ENCODE results near the gene ANO10.
"Not testable (repeated sequence)": the region's sequence is repeated elsewhere in the genome, so short reads cannot be mapped to it uniquely, and the experiment has no call there.

The ANO10 gene

DNA sequence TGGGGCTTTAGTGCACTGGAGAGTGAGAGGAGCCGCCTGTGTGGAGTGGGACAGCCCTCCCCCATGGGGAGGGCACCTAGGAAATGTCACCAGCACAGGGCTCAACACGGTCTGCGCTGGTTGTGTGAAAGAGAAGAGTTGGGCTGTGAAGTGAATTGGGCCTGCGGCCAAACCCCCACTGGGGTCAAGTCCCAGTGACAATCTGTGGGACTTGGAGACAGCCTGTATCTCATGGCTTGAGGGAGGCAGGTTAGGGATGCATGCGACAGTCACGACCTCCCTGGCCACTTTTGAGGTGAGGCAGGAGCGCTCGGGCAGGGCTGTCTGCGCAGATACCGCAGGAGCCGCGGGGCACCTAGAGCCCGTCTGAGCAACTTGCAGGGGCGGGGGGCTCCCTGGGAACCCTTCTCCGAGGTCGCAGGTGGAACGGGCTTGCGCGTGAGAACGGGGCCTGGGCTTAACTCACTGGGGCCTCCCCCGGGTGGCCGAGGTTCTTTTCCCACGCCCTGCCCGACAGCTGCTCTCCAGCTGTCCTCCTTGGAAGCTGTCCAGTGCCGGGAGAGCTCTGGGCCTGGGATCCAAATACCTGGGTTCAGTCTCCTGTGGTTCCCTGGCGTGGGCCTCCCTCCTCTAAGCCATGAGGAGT is 258.1 kb downstream of the ANO10 start:
- peaks cover 19% of the 10 kb centered on the region for H3K36me3 ChIP-seq (ENCODE audit: insufficient read depth, insufficient read length, low read length)
- no peak overlapping the region for H3K9ac ChIP-seq (ENCODE audit: insufficient read length, low read depth)
- no peak for TF ChIP-seq YY1 (IDR thresholded peaks at IDR 0.05; ENCODE audit: insufficient read depth, insufficient read length)
- no peak for TF ChIP-seq ZNF274 (IDR thresholded peaks at IDR 0.05; ENCODE audit: low read depth, low read length)
- TF ChIP-seq SUZ12 (IDR thresholded peaks at IDR 0.05; ENCODE audit: extremely low read depth, insufficient read depth, insufficient read length), result no peak
- H3K4me3 ChIP-seq (ENCODE audit: insufficient read length, low read depth), result no peak overlapping the region
- no peak for DNase-seq (ENCODE audit: low read depth, low spot score)
- H3K27me3 ChIP-seq (ENCODE audit: insufficient read depth, insufficient read length), result no peaks in the 10 kb centered on the region
- H3K4me1 ChIP-seq (ENCODE audit: insufficient read depth, insufficient read length), result peaks cover 10% of the 10 kb centered on the region
- no peaks in the 10 kb centered on the region for H3K9me3 ChIP-seq (ENCODE audit: insufficient read depth, low read length)

GRCh38 chr3:43362961-43363360 is 258.9 kb downstream of the ANO10 start:
- no peak overlapping the region for H3K9ac ChIP-seq (ENCODE audit: insufficient read length, low read depth)
- TF ChIP-seq YY1 (IDR thresholded peaks at IDR 0.05; ENCODE audit: insufficient read depth, insufficient read length), result no peak
- no peak for TF ChIP-seq ZNF274 (IDR thresholded peaks at IDR 0.05; ENCODE audit: low read depth, low read length)
- no peak for TF ChIP-seq SUZ12 (IDR thresholded peaks at IDR 0.05; ENCODE audit: extremely low read depth, insufficient read depth, insufficient read length)
- H3K9me3 ChIP-seq (ENCODE audit: insufficient read depth, low read length), result no peaks in the 10 kb centered on the region
- peaks cover 19% of the 10 kb centered on the region for H3K36me3 ChIP-seq (ENCODE audit: insufficient read depth, insufficient read length, low read length)
- no peaks in the 10 kb centered on the region for H3K27me3 ChIP-seq (ENCODE audit: insufficient read depth, insufficient read length)
- H3K4me3 ChIP-seq (ENCODE audit: insufficient read length, low read depth), result no peak overlapping the region
- no peak for DNase-seq (ENCODE audit: low read depth, low spot score)
- H3K4me1 ChIP-seq (ENCODE audit: insufficient read depth, insufficient read length), result peaks cover 10% of the 10 kb centered on the region

- H3K27me3 ChIP-seq (ENCODE audit: insufficient read depth, insufficient read length), result no peaks in the 10 kb centered on the region
- no peak for TF ChIP-seq SUZ12 (IDR thresholded peaks at IDR 0.05; ENCODE audit: extremely low read depth, insufficient read depth, insufficient read length)
- TF ChIP-seq YY1 (IDR thresholded peaks at IDR 0.05; ENCODE audit: insufficient read depth, insufficient read length), result no peak
- TF ChIP-seq ZNF274 (IDR thresholded peaks at IDR 0.05; ENCODE audit: low read depth, low read length), result no peak
- H3K9me3 ChIP-seq (ENCODE audit: insufficient read depth, low read length), result no peaks in the 10 kb centered on the region
- DNase-seq (ENCODE audit: low read depth, low spot score), result no peak
- peaks cover 10% of the 10 kb centered on the region for H3K4me1 ChIP-seq (ENCODE audit: insufficient read depth, insufficient read length)
- H3K9ac ChIP-seq (ENCODE audit: insufficient read length, low read depth), result no peak overlapping the region
- H3K4me3 ChIP-seq (ENCODE audit: insufficient read length, low read depth), result no peak overlapping the region
- peaks cover 19% of the 10 kb centered on the region for H3K36me3 ChIP-seq (ENCODE audit: insufficient read depth, insufficient read length, low read length)
Observed at GRCh38 chr3:43362183-43362582, 259.6 kb downstream of the ANO10 start.

GRCh38 chr3:43361077-43361476 is 260.7 kb downstream of the ANO10 start:
- Histone ChIP-seq H3K4me1 (ENCODE audit: insufficient read depth, insufficient read length) (peaks cover 10% of the 10 kb centered on the region), H3K9me3 (ENCODE audit: insufficient read depth, low read length) (peaks cover 3% of the 10 kb centered on the region; the same call in 1 of the 2 replicates), H3K36me3 (ENCODE audit: insufficient read depth, insufficient read length, low read length) (peaks cover 13% of the 10 kb centered on the region), H3K9ac (ENCODE audit: insufficient read length, low read depth) (no peak overlapping the region), H3K4me3 (ENCODE audit: insufficient read length, low read depth) (no peak overlapping the region), H3K27me3 (ENCODE audit: insufficient read depth, insufficient read length) (no peaks in the 10 kb centered on the region)
- DNase-seq (ENCODE audit: low read depth, low spot score), result no peak
- TF ChIP-seq YY1 (IDR thresholded peaks at IDR 0.05; ENCODE audit: insufficient read depth, insufficient read length) (no peak), ZNF274 (IDR thresholded peaks at IDR 0.05; ENCODE audit: low read depth, low read length) (no peak)

DNA sequence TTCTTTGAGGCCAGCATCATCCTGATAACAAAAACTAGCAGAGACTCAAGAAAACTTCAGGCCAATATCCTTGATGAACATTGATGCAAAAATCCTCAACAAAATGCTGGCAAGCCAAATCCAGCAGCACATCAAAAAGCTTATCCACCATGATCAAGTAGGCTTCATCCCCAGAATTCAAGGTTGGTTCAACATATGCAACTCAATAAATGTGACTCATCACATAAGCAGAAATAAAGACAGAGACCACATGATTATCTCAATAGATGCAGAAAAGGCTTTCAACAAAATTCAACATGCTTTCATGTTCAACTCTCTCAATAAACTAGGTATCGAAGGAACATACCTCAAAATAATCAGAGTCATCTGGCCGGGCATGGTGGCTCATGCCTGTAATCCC is 265.8 kb downstream of the ANO10 start:
- H3K4me3 ChIP-seq (ENCODE audit: insufficient read length, low read depth); H3K4me1 ChIP-seq (ENCODE audit: insufficient read depth, insufficient read length); H3K36me3 ChIP-seq (ENCODE audit: insufficient read depth, insufficient read length, low read length); H3K27me3 ChIP-seq (ENCODE audit: insufficient read depth, insufficient read length); DNase-seq (ENCODE audit: low read depth, low spot score); H3K9ac ChIP-seq (ENCODE audit: insufficient read length, low read depth): not testable (repeated sequence)
- H3K9me3 ChIP-seq (ENCODE audit: insufficient read depth, low read length), result peaks cover 17% of the 10 kb centered on the region; the same call in 1 of the 2 replicates

GRCh38 chr3:43353923-43354670 is 267.7 kb downstream of the ANO10 start:
- Histone ChIP-seq H3K9ac (ENCODE audit: insufficient read length, low read depth) (no peak overlapping the region), H3K36me3 (ENCODE audit: insufficient read depth, insufficient read length, low read length) (peaks cover 12% of the 10 kb centered on the region), H3K4me1 (ENCODE audit: insufficient read depth, insufficient read length) (no peaks in the 10 kb centered on the region), H3K9me3 (ENCODE audit: insufficient read depth, low read length) (peaks cover 17% of the 10 kb centered on the region; the same call in 1 of the 2 replicates), H3K27me3 (ENCODE audit: insufficient read depth, insufficient read length) (no peaks in the 10 kb centered on the region), H3K4me3 (ENCODE audit: insufficient read length, low read depth) (no peak overlapping the region)
- no peak for DNase-seq (ENCODE audit: low read depth, low spot score)
- TF ChIP-seq YY1 (IDR thresholded peaks at IDR 0.05; ENCODE audit: insufficient read depth, insufficient read length), result no peak
- no peak for TF ChIP-seq SUZ12 (IDR thresholded peaks at IDR 0.05; ENCODE audit: extremely low read depth, insufficient read depth, insufficient read length)
- no peak for TF ChIP-seq ZNF274 (IDR thresholded peaks at IDR 0.05; ENCODE audit: low read depth, low read length)

DNA sequence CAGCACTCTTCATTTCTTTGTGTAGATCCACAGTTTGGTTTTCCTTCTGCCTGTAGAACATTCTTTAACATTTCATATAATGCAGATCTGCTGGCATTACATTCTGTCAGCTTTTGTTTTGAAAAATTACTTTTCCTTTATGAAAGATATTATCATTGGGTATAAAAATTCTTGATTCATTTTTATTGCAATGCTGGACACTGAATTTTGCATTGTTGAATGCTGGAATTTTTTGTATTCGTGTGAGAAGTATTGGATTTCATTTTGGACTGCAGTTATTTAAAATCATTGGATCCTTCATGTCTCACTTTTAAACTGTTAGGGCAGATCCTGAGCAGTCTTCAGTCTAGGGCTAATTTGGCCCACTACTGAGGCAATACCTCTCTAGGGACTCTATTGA is 268.4 kb downstream of the ANO10 start:
- peaks cover 17% of the 10 kb centered on the region; the same call in 1 of the 2 replicates for H3K9me3 ChIP-seq (ENCODE audit: insufficient read depth, low read length)

More for the DNA sequence above, 268.4 kb downstream of the ANO10 start:
- Histone ChIP-seq H3K36me3 (ENCODE audit: insufficient read depth, insufficient read length, low read length) (peaks cover 19% of the 10 kb centered on the region), H3K4me1 (ENCODE audit: insufficient read depth, insufficient read length) (no peaks in the 10 kb centered on the region), H3K9ac (ENCODE audit: insufficient read length, low read depth) (no peak overlapping the region), H3K4me3 (ENCODE audit: insufficient read length, low read depth) (no peak overlapping the region), H3K27me3 (ENCODE audit: insufficient read depth, insufficient read length) (no peaks in the 10 kb centered on the region)
- no peak for DNase-seq (ENCODE audit: low read depth, low spot score)
- TF ChIP-seq YY1 (IDR thresholded peaks at IDR 0.05; ENCODE audit: insufficient read depth, insufficient read length), result no peak
- TF ChIP-seq ZNF274 (IDR thresholded peaks at IDR 0.05; ENCODE audit: low read depth, low read length), result no peak
- TF ChIP-seq SUZ12 (IDR thresholded peaks at IDR 0.05; ENCODE audit: extremely low read depth, insufficient read depth, insufficient read length), result no peak

Data from NT2/D1 (cell line).